Neural progenitor cell (in vitro differentiated cells): ENCODE measurements around the gene DBNDD1.

Experiments used
- EZH2 ChIP-seq: fragments of 200-600 bp; sonication (generic); IDR thresholded peaks from 2 replicates; pipeline ENCODE4 v1.6.1; 2017; ENCODE audit warnings: antibody characterized with exemption, mild to moderate bottlenecking, moderate library complexity
- TF ChIP-seq, protein P1 (sequence below): fragments of 200-600 bp; sonication (generic); IDR thresholded peaks from 2 replicates; pipeline ENCODE4 v1.5.1; 2017; ENCODE audit warnings: antibody characterized with exemption, mild to moderate bottlenecking

- TF ChIP-seq, protein P1, sequence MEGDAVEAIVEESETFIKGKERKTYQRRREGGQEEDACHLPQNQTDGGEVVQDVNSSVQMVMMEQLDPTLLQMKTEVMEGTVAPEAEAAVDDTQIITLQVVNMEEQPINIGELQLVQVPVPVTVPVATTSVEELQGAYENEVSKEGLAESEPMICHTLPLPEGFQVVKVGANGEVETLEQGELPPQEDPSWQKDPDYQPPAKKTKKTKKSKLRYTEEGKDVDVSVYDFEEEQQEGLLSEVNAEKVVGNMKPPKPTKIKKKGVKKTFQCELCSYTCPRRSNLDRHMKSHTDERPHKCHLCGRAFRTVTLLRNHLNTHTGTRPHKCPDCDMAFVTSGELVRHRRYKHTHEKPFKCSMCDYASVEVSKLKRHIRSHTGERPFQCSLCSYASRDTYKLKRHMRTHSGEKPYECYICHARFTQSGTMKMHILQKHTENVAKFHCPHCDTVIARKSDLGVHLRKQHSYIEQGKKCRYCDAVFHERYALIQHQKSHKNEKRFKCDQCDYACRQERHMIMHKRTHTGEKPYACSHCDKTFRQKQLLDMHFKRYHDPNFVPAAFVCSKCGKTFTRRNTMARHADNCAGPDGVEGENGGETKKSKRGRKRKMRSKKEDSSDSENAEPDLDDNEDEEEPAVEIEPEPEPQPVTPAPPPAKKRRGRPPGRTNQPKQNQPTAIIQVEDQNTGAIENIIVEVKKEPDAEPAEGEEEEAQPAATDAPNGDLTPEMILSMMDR: no peak
- no peak for TF ChIP-seq EZH2
Observed at GRCh38 chr16:89985219-89985618, 34.0 kb downstream of the DBNDD1 start.
